Endodermal cell (in vitro differentiated cells): ENCODE results near the gene RBM15B. TPM values are rescaled to one million over a fixed set of nuclear protein-coding genes. Genes with fewer than 3 reads are reported as not detected.

Experiments
- DNase-seq: peaks from one replicate; pipeline ENCODE4 v3.0.0-alpha.2; 2017
- H3K27ac ChIP-seq: 2 replicates; pipeline ENCODE4 v1.5.1; 2013; ENCODE audit warnings: mild to moderate bottlenecking, low read depth, low read length, moderate library complexity
- H3K27me3 ChIP-seq: 2 replicates; pipeline ENCODE4 v1.6.1; 2013; ENCODE audit warnings: mild to moderate bottlenecking, low read length, moderate library complexity; ENCODE audit not compliant: insufficient read depth, control insufficient read depth, poor library complexity, severe bottlenecking
- H3K36me3 ChIP-seq: 2 replicates; pipeline ENCODE4 v1.7.0; 2013; ENCODE audit warnings: mild to moderate bottlenecking, low read length, moderate library complexity; ENCODE audit not compliant: control insufficient read depth, insufficient read depth
- H3K4me1 ChIP-seq: one replicate; pipeline ENCODE4 v1.7.0; 2013; ENCODE audit warnings: low read length; ENCODE audit not compliant: control insufficient read depth, insufficient read depth
- H3K4me3 ChIP-seq: 2 replicates; pipeline ENCODE4 v1.5.1; 2013; ENCODE audit warnings: mild to moderate bottlenecking, low read length, moderate library complexity
- H3K9ac ChIP-seq: 2 replicates; pipeline ENCODE4 v1.6.1; 2013; ENCODE audit warnings: mild to moderate bottlenecking, low read length, moderate library complexity; ENCODE audit not compliant: poor library complexity, severe bottlenecking; ENCODE audit errors: extremely low read depth
- H3K9me3 ChIP-seq: 2 replicates; pipeline ENCODE4 v1.6.1; 2013; ENCODE audit warnings: mild to moderate bottlenecking, low read length, moderate library complexity; ENCODE audit not compliant: control insufficient read depth
- H3K27ac Mint-ChIP-seq: 2 replicates; pipeline ENCODE4 v1.8.0; 2020; ENCODE audit warnings: mixed read lengths
- H3K27me3 Mint-ChIP-seq: 2 replicates; pipeline ENCODE4 v1.8.0; 2021; ENCODE audit warnings: mild to moderate bottlenecking, mixed read lengths; ENCODE audit not compliant: insufficient read depth
- H3K36me3 Mint-ChIP-seq: 2 replicates; pipeline ENCODE4 v1.8.0; 2020; ENCODE audit warnings: low read depth, mixed read lengths
- H3K4me1 Mint-ChIP-seq: 2 replicates; pipeline ENCODE4 v1.8.0; 2020; ENCODE audit warnings: mixed read lengths
- H3K4me3 Mint-ChIP-seq: 2 replicates; pipeline ENCODE4 v1.8.0; 2020; ENCODE audit warnings: mild to moderate bottlenecking, moderate library complexity, mixed read lengths
- H3K9me3 Mint-ChIP-seq: 2 replicates; pipeline ENCODE4 v1.8.0; 2020; ENCODE audit warnings: mild to moderate bottlenecking, mixed read lengths
- whole genome bisulfite sequencing, 2 experiments: methylation state at CpG; one replicate each; pipeline versions ENCODE4 v1.1.5 to v1.1.7; 2013; ENCODE audit warnings: missing lambda C conversion rate in 2 of 2, mixed read lengths in 1 of 2; ENCODE audit not compliant: insufficient coverage in 1 of 2, insufficient read length in 1 of 2; 5-methylcytosine and 5-hydroxymethylcytosine counted together
- total RNA-seq, 2 donors: library from RNA; stranded (reverse); fragmentation: NEBNext Ultra II Directional in 1 of 2; extraction: Animal tissue kit (Norgen Biotek cat#: 25700) in 1 of 2; gene quantifications; 2 replicates in 1 of 2; 3 replicates in 1 of 2; pipeline ENCODE4 v1.2.1, GENCODE V29; 2021
- TF ChIP-seq, protein P1 (sequence below): fragments of 200-600 bp; sonication (generic); conservative IDR thresholded peaks from 2 replicates; pipeline ENCODE4 v1.5.0; 2021; ENCODE audit warnings: antibody characterized with exemption, mild to moderate bottlenecking

Gene RBM15B
- total RNA-seq, 2 donors from 2014 or later: 49.5 to 58.2 TPM

DNA sequence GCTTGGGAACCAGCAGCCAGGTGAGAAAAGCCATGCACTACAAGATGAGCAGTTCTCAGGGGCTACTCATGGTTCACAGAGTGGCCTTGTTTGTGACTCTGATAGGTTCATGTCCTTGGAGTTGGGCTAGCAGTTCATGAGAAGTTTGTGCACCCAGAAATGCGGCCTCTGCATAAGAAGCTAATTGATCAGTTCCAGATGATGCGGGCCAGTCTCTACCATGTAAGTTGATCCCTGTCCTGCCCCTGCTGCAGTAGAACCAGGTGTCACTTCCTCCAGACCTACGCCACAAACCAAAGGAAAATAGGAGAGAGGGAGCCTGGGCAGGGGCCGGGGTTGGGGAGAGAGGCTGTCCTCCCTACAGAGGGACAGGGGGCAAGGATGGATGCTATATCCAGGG lies 33.2 kb upstream of the RBM15B start:
- H3K9me3 Mint-ChIP-seq: no peaks in the 10 kb centered on the region
- H3K27me3 Mint-ChIP-seq: peaks cover 15% of the 10 kb centered on the region
- no peaks in the 10 kb centered on the region for H3K27me3 ChIP-seq
- peaks cover 5% of the 10 kb centered on the region for H3K36me3 Mint-ChIP-seq
- no peak overlapping the region for H3K4me3 ChIP-seq
- no peak overlapping the region for H3K27ac ChIP-seq
- no peak overlapping the region for H3K9ac ChIP-seq
- peaks cover 26% of the 10 kb centered on the region for H3K4me1 Mint-ChIP-seq
- DNase-seq: no peak
- no peak overlapping the region for H3K27ac Mint-ChIP-seq
- peaks cover 13% of the 10 kb centered on the region for H3K4me1 ChIP-seq
- no peaks in the 10 kb centered on the region for H3K9me3 ChIP-seq
- TF ChIP-seq, protein P1, sequence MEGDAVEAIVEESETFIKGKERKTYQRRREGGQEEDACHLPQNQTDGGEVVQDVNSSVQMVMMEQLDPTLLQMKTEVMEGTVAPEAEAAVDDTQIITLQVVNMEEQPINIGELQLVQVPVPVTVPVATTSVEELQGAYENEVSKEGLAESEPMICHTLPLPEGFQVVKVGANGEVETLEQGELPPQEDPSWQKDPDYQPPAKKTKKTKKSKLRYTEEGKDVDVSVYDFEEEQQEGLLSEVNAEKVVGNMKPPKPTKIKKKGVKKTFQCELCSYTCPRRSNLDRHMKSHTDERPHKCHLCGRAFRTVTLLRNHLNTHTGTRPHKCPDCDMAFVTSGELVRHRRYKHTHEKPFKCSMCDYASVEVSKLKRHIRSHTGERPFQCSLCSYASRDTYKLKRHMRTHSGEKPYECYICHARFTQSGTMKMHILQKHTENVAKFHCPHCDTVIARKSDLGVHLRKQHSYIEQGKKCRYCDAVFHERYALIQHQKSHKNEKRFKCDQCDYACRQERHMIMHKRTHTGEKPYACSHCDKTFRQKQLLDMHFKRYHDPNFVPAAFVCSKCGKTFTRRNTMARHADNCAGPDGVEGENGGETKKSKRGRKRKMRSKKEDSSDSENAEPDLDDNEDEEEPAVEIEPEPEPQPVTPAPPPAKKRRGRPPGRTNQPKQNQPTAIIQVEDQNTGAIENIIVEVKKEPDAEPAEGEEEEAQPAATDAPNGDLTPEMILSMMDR: no peak
- 60 to 85% methylated on average over 1 to 4 of the region's 4 CpGs for WGBS, 2 experiments
- H3K4me3 Mint-ChIP-seq: no peak overlapping the region
- H3K36me3 ChIP-seq: peaks cover 8% of the 10 kb centered on the region

- Mint-ChIP-seq H3K9me3 (no peaks in the 10 kb centered on the region), H3K27ac (no peak overlapping the region), H3K27me3 (peaks cover 12% of the 10 kb centered on the region), H3K4me1 (peaks cover 26% of the 10 kb centered on the region), H3K36me3 (peaks cover 15% of the 10 kb centered on the region), H3K4me3 (no peak overlapping the region)
- Histone ChIP-seq H3K27ac (no peak overlapping the region), H3K4me3 (no peak overlapping the region), H3K27me3 (no peaks in the 10 kb centered on the region), H3K4me1 (peaks cover 13% of the 10 kb centered on the region), H3K9ac (no peak overlapping the region), H3K9me3 (no peaks in the 10 kb centered on the region), H3K36me3 (peaks cover 11% of the 10 kb centered on the region)
- TF ChIP-seq, protein P1: no peak
- DNase-seq: no peak
- WGBS, 2 experiments: 79 to 85% methylated on average over 2 to 3 of the region's 3 CpGs
Observed at GRCh38 chr3:51358981-51359380, 32.1 kb upstream of the RBM15B start.

DNA sequence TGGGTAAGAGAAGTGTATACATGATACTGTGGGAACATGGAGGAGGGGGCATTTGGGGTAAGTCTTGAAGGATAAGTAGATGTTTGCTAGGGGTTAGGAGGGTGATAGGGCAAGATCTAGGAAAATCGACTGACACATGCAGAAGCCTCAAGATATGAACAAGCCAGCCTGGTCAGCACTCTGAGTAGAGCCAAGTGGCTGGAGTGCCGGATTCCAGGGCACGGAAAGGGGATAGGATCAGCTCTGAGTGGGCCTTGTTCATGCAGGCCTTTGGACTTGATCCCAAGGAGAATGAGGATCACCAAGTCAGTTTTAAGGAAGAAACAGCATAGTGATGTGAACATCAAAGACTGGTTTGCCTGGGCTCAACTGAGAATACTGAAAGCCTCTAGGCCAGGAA lies 30.3 kb upstream of the RBM15B start:
- H3K9me3 ChIP-seq: no peaks in the 10 kb centered on the region
- H3K36me3 ChIP-seq: peaks cover 11% of the 10 kb centered on the region
- H3K4me3 ChIP-seq: no peak overlapping the region
- H3K4me1 ChIP-seq: peaks cover 3% of the 10 kb centered on the region
- Mint-ChIP-seq H3K9me3 (peaks cover 10% of the 10 kb centered on the region), H3K36me3 (peaks cover 14% of the 10 kb centered on the region), H3K27ac (no peak overlapping the region), H3K4me1 (peaks cover 11% of the 10 kb centered on the region), H3K27me3 (peaks cover 7% of the 10 kb centered on the region), H3K4me3 (no peak overlapping the region)
- WGBS, 2 experiments: 89 to 91% methylated on average over 3 of the region's 3 CpGs
- TF ChIP-seq, protein P1: no peak
- no peak overlapping the region for H3K9ac ChIP-seq
- no peak overlapping the region for H3K27ac ChIP-seq
- no peaks in the 10 kb centered on the region for H3K27me3 ChIP-seq
- no peak for DNase-seq
